ENCODE data around the gene SYNPO2L. TPM values are rescaled to one million over a fixed set of nuclear protein-coding genes. Genes with fewer than 3 reads are reported as not detected.
"Not testable (repeated sequence)": the region's sequence is repeated elsewhere in the genome, so short reads cannot be mapped to it uniquely, and the experiment has no call there.

SYNPO2L gene
- total RNA-seq (under 1 TPM in 1 of 2 donors, not detected in 1; 0.08 TPM), total RNA-seq (0 reads per million in 2 donors)

GRCh38 chr10:73655990-73656298 lies at the start of gene SYNPO2L:
Gene SYNPO2L (minus strand): TSS chr10:73656029. CDS start chr10:73655922, 107 bp downstream.
- Mint-ChIP-seq H3K36me3 (ENCODE audit: low read depth) (peaks cover 7% of the 10 kb centered on the region), H3K4me3 (no peak within 1 kb of the TSS), H3K27me3 (no peaks in the 10 kb centered on the region), H3K4me1 (no peaks in the 10 kb centered on the region), H3K27ac (no peak within 1 kb of the TSS)
- H3K9me3 ChIP-seq (ENCODE audit: control insufficient read depth, low read length, poor library complexity, severe bottlenecking), result no peaks in the 10 kb centered on the region
- ATAC-seq (no peak), DNase-seq (no peak)

- H3K36me3 Mint-ChIP-seq (ENCODE audit: low read depth); H3K4me3 Mint-ChIP-seq; H3K9me3 ChIP-seq (ENCODE audit: control insufficient read depth, low read length, poor library complexity, severe bottlenecking); H3K27me3 Mint-ChIP-seq; H3K27ac Mint-ChIP-seq; DNase-seq; ATAC-seq; H3K4me1 Mint-ChIP-seq: not testable (repeated sequence)
Observed at GRCh38 chr10:73703924-73704323, 48.1 kb upstream of the SYNPO2L start.

- not testable (repeated sequence) for H3K27me3 Mint-ChIP-seq; H3K4me3 Mint-ChIP-seq; H3K27ac Mint-ChIP-seq; H3K36me3 Mint-ChIP-seq (ENCODE audit: low read depth); DNase-seq; H3K4me1 Mint-ChIP-seq; ATAC-seq; H3K9me3 ChIP-seq (ENCODE audit: control insufficient read depth, low read length, poor library complexity, severe bottlenecking)
Observed at GRCh38 chr10:73698819-73699218, 43.0 kb upstream of the SYNPO2L start.

GRCh38 chr10:73697675-73698159 lies 41.9 kb upstream of the SYNPO2L start, which contains the start of gene AGAP5:
Gene AGAP5 (minus strand): TSS chr10:73698109. CDS start chr10:73697755, 354 bp downstream.
- H3K27me3 Mint-ChIP-seq, H3K27ac Mint-ChIP-seq: not testable (repeated sequence)

GRCh38 chr10:73695302-73695701 lies 39.5 kb upstream of the SYNPO2L start:
- H3K27me3 Mint-ChIP-seq; H3K27ac Mint-ChIP-seq; H3K36me3 Mint-ChIP-seq (ENCODE audit: low read depth); H3K4me3 Mint-ChIP-seq; DNase-seq; H3K9me3 ChIP-seq (ENCODE audit: control insufficient read depth, low read length, poor library complexity, severe bottlenecking); ATAC-seq; H3K4me1 Mint-ChIP-seq: not testable (repeated sequence)

More at GRCh38 chr10:73697675-73698159, 41.9 kb upstream of the SYNPO2L start, which contains the start of gene AGAP5:
- H3K36me3 Mint-ChIP-seq (ENCODE audit: low read depth); DNase-seq; H3K9me3 ChIP-seq (ENCODE audit: control insufficient read depth, low read length, poor library complexity, severe bottlenecking); H3K4me3 Mint-ChIP-seq; ATAC-seq; H3K4me1 Mint-ChIP-seq: not testable (repeated sequence)

GRCh38 chr10:73690755-73691154 lies 34.9 kb upstream of the SYNPO2L start:
- H3K36me3 Mint-ChIP-seq (ENCODE audit: low read depth); DNase-seq; H3K27me3 Mint-ChIP-seq; ATAC-seq; H3K27ac Mint-ChIP-seq; H3K4me1 Mint-ChIP-seq; H3K4me3 Mint-ChIP-seq; H3K9me3 ChIP-seq (ENCODE audit: control insufficient read depth, low read length, poor library complexity, severe bottlenecking): not testable (repeated sequence)

- H3K27me3 Mint-ChIP-seq; H3K4me3 Mint-ChIP-seq; H3K36me3 Mint-ChIP-seq (ENCODE audit: low read depth); DNase-seq; ATAC-seq; H3K27ac Mint-ChIP-seq; H3K4me1 Mint-ChIP-seq; H3K9me3 ChIP-seq (ENCODE audit: control insufficient read depth, low read length, poor library complexity, severe bottlenecking): not testable (repeated sequence)
Observed at GRCh38 chr10:73689596-73689995, 33.8 kb upstream of the SYNPO2L start.

- not testable (repeated sequence) for H3K4me1 Mint-ChIP-seq; H3K9me3 ChIP-seq (ENCODE audit: control insufficient read depth, low read length, poor library complexity, severe bottlenecking); H3K27me3 Mint-ChIP-seq; H3K27ac Mint-ChIP-seq; H3K4me3 Mint-ChIP-seq; ATAC-seq; H3K36me3 Mint-ChIP-seq (ENCODE audit: low read depth); DNase-seq
Observed at GRCh38 chr10:73687641-73688040, 31.8 kb upstream of the SYNPO2L start.

GRCh38 chr10:73674546-73674945 lies 18.7 kb upstream of the SYNPO2L start:
- H3K27ac Mint-ChIP-seq; H3K9me3 ChIP-seq (ENCODE audit: control insufficient read depth, low read length, poor library complexity, severe bottlenecking); H3K4me3 Mint-ChIP-seq; ATAC-seq; H3K4me1 Mint-ChIP-seq; H3K36me3 Mint-ChIP-seq (ENCODE audit: low read depth); DNase-seq; H3K27me3 Mint-ChIP-seq: not testable (repeated sequence)

- not testable (repeated sequence) for DNase-seq; H3K4me1 Mint-ChIP-seq; H3K27me3 Mint-ChIP-seq; H3K4me3 Mint-ChIP-seq; H3K27ac Mint-ChIP-seq; ATAC-seq; H3K36me3 Mint-ChIP-seq (ENCODE audit: low read depth); H3K9me3 ChIP-seq (ENCODE audit: control insufficient read depth, low read length, poor library complexity, severe bottlenecking)
Observed at GRCh38 chr10:73668378-73668777, 12.5 kb upstream of the SYNPO2L start.

GRCh38 chr10:73666153-73666809 lies 10.5 kb upstream of the SYNPO2L start:
- not testable (repeated sequence) for ATAC-seq; H3K27me3 Mint-ChIP-seq; H3K36me3 Mint-ChIP-seq (ENCODE audit: low read depth); H3K4me1 Mint-ChIP-seq; H3K9me3 ChIP-seq (ENCODE audit: control insufficient read depth, low read length, poor library complexity, severe bottlenecking); H3K27ac Mint-ChIP-seq; DNase-seq; H3K4me3 Mint-ChIP-seq

- H3K27me3 Mint-ChIP-seq; H3K36me3 Mint-ChIP-seq (ENCODE audit: low read depth); H3K9me3 ChIP-seq (ENCODE audit: control insufficient read depth, low read length, poor library complexity, severe bottlenecking); DNase-seq; H3K27ac Mint-ChIP-seq; H3K4me3 Mint-ChIP-seq; ATAC-seq; H3K4me1 Mint-ChIP-seq: not testable (repeated sequence)
Observed at GRCh38 chr10:73665581-73665980, 9.8 kb upstream of the SYNPO2L start.

GRCh38 chr10:73664156-73665040 lies 8.6 kb upstream of the SYNPO2L start:
- not testable (repeated sequence) for H3K4me1 Mint-ChIP-seq

More at GRCh38 chr10:73664156-73665040, 8.6 kb upstream of the SYNPO2L start:
- not testable (repeated sequence) for DNase-seq; ATAC-seq; H3K9me3 ChIP-seq (ENCODE audit: control insufficient read depth, low read length, poor library complexity, severe bottlenecking); H3K4me3 Mint-ChIP-seq; H3K27ac Mint-ChIP-seq; H3K27me3 Mint-ChIP-seq; H3K36me3 Mint-ChIP-seq (ENCODE audit: low read depth)

Measured in T-helper 17 cell (primary cell).